ENCODE results near the gene PLXND1.

PLXND1 gene

DNA sequence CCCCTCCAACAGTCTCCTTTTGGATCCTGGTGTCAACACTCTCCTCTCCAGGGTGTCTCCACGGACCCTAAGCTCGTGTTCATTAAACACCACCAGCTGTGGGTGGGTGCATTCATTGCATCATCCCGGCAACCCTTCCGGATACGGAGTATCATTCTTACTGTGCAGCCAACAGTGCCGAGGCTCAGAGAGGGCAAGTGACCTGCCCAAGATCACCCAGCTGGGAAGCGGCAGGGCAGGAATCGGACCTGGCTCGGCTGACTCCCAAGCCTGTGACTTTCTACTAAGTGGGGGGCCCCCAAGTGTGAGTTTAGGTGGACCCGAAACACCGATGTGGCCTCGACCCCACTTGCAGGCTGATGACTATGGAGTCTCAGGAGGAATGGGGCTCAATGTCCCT, 43.1 kb downstream of the PLXND1 start:
- DNase-seq (ENCODE audit: low spot score) = no peak

DNA sequence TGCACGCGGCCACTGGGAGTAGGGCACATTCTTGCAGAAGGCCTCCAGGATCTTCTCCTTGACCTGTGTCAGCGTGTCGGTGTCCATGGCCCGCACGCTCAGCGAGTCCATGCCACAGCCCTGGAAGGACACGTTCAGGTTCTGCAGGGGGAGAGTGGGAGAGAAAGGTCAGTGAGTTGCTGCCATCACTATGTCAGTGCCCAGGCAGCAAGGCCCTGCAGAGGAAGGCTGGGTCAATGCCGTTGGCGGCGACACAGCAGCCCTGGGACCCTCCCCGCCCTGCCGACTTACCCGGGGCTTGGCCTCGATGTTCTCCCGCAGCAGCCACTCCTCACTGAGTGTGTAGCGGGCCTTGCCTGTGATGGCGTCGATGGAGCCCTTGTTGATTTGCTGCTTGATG, 43.7 kb downstream of the PLXND1 start:
- no peak for DNase-seq (ENCODE audit: low spot score)

DNA sequence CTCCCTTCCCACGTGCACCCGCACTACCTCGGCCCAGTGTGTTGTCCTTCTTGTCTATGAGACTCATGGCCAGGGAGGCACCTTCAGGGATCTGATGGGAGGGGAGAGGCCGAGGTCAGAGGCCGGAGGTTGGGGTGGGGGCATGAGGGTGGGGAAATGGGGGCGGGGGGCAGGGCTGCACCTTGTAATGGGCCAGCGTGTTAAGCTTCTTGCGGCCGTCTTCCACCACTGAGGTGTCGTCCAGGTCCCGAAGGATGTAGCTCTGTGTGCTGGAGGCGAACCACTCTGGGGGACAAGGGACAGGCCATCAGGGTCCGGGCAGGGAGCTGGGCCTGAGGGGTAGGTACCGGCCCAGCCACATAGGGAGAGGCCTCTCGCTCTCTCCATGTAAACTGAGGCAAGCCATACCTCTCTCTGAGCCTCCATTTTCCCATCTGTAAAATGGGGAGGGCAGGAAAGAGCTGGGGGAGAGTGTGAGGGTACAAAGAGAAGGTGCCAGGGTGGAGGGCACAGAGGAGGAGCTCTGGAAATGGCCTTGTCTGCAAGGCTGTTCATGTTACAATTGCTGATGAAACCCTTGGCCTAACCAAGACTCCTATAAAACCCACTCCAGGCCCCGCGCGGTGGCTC, 44.7 kb downstream of the PLXND1 start:
- no peak for DNase-seq (ENCODE audit: low spot score)

DNA sequence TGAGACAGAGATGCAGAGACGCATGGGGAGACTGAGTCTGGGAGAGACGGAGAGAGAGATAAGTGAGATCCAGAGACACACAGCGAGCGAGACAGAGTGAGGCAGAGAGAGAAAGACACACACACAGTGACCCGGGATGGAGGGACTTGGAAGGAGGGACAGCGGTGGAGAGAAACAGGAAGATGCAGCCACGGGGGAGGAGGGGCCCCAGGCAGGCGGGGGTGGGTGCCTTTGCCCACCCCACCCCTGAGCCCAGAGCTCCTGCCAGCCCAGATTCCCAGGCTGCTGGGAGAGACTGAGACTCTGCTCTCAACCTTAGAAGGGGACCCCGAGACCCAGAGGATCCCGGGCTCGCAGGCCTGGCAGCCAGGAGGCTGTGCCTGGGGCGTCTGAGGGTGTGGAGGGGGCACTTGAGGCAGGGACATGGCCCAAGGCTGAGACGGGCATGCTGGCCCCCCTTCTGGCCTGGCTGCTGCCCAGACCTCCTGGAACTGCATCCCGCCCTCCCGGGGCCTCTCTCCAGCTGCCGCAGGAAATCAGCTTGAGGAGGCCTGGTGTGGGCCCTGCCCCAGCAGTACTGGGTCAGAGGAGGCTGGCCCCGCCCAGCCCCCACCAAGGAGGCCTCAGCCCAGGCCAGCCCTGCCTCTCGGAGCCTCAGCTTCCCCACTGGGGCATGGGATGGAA, 45.4 kb downstream of the PLXND1 start:
- no peak for DNase-seq (ENCODE audit: low spot score)

DNA sequence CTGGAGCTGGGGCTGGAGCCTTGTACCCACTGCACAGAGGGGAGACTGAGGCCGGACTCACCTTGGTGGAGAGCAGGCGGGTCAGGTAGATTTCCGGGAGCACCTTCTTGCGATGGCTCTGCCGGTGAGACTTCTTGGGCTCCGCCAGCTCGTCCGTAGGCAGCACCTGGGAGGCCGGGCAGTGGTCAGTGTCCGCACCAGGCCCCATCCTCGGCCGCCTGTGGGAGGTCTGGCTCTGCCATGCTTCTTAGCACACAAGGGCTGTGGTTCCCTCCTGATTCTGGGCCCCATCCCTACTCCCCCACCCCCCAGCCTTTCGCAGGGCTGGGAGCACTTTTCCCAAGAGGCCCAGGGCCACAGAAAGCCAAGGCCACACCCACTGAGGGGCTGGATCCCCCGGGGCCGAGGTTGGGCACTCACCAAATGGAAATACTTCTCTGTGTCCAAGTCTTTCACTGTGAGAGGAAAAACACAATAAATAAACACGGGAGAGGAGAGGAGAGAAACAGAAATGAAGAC, 46.1 kb downstream of the PLXND1 start:
- no peak for DNase-seq (ENCODE audit: low spot score)

DNA sequence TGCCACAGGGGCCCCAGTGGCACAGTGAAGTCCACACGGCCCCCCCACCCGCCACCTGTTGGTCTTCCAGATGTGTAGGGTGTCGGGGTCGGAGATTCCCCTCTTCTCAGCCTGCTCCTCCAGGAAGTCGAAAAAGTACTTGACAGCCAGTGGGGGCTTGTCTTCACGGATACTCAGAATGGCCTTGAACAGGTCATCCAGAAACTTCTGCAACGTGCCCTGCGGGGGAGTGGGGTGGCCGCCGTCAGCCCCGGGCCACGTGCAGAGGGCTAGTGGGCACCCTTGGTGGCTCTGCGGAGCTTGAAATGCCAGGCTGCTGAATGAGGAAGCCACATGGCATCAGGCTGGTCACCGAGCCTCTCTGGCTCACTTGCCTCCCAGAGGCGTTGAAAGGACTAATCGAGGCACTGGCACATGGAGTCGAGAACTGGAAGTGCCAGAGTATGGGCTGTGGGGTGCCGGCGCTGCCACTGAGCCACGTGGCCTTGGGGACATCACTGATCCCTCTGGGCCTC, 46.9 kb downstream of the PLXND1 start:
- no peak for DNase-seq (ENCODE audit: low spot score)

DNA sequence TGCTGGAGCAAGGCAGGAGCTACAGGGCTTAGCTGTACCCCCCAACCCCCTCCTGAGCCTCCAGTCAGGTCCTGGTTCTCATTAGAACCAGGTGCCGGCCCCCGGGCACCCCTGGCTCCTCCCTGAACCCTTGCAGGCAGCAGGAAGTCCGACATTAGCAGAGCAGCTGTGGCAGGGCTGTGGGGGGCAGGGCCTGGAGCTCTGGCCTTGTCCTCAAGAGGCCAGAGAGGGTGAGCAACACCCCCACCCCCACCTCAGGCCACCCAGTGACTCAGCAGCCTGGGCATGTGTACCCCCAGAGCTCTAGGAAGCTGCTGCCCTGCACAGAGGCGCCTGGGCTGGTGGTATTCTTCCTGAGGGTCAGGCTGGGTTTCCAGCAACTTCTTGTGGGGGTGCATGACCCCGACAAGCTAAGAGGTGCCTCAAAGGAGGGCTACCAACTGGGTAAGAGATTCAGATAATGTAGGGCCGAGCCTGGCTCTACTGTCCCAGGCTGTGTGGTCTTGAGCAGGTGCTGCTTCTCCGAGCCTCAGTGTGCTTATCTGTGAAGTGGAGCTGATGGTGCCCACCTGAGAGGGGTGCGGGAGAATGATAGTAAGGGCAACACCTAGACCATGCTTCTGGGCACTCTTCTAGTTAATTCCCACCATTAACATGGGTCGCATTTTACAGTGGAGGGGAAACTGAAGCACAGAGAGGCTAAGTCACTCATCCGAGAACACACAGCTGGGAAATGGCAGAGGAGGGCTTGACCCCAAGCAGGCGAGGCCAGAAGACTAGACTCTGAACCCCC, 47.5 kb downstream of the PLXND1 start:
- DNase-seq (ENCODE audit: low spot score) = no peak

DNA sequence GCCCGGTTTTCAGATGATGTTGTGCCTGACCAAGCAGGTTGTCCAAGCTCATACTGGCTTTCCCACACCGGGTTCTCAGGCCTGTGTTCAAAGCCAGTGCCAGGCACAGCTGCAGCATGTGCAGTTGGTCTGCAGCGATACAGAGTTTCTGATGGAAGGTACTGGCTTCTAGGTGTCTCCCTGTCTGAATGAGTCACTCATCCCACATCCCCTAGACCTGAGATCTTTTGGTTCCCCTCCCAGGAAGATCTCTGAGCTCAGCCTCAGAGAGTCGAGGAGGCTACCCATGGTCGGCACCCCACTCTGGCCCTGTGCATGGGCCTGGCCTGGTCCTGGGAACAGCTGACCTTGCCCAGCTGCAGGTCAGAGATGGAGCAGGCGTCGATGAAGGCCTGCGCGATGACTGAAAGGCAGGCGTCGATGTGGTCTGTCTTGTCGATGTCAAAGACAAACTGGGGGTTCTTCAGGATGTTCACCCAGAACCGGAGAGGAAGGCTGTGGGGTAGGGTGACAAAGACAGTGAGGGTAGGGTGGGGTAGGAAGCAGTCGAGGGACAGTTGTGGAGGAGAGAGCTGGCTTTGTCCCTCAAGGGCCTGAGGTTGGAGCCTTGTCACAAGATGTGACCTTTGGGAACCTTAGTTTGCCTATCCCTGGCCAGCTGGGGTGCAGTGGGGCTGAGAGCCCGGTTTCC, 48.2 kb downstream of the PLXND1 start:
- DNase-seq (ENCODE audit: low spot score) = no peak

DNA sequence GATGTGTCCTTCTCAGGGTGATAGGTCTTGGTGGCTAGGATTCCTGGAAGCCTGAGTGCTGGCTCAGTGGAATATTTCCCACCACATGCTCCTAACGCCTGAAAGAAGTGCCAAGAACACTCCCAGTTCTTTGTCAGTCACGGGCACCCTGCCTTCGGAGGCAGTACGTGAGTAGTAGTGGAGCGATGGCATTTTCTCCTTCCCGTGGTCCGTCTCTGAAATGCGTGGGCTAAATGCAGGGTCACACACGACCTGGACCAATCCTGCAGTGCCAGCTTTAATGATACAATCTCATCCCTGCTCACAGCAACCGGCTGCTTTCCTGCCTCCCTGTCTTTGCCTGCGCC, 49.0 kb downstream of the PLXND1 start:
- no peak for DNase-seq (ENCODE audit: low spot score)

DNA sequence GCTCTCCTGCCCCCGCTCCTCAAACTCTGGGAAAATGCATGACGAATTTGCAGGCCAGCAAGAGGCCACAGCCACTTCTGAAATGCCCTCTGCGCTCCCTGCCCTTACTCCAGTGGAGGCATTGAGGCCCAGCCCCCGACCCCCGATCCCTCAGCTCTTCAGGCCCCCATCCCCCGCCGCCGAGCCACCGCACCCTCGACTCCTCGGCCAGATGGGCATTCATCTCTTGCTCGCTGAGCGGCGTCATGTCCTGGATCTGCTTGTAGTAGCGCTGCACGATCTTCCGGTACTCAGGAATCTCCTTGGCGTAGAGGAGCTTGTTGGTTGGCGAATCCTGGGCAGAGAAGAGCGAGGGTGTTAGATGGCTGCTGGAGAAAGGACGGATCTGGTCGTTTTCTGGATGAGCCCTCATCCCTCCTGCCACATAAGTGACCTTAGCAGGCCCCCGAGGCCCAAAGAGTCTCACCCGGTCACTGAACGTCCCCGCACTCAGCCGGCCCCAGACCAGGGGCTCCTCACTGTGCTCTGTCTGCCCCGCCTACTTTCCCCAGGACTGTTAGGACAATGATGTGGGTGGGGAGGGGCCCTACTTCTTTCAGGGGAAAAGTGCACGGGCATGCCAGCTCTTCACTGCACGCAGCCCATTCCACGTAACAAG, 49.5 kb downstream of the PLXND1 start:
- DNase-seq (ENCODE audit: low spot score) = no peak

DNA sequence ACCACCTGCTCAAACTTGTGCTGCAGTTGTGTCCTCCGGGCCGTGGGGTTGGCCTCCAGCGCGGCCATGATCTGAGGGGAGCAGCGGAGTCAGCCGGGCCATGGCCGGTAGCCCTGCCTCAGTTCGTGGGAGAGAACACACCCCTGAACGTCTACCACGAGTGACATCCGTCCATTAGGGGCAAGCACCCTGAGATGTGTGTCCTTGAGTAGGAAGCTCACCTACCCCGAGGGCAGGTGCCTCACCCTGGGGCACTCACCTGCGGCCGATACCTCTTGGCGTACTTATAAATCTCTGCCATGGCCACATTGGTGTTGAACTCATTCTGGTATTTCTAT, 50.1 kb downstream of the PLXND1 start:
- no peak for DNase-seq (ENCODE audit: low spot score)

DNA sequence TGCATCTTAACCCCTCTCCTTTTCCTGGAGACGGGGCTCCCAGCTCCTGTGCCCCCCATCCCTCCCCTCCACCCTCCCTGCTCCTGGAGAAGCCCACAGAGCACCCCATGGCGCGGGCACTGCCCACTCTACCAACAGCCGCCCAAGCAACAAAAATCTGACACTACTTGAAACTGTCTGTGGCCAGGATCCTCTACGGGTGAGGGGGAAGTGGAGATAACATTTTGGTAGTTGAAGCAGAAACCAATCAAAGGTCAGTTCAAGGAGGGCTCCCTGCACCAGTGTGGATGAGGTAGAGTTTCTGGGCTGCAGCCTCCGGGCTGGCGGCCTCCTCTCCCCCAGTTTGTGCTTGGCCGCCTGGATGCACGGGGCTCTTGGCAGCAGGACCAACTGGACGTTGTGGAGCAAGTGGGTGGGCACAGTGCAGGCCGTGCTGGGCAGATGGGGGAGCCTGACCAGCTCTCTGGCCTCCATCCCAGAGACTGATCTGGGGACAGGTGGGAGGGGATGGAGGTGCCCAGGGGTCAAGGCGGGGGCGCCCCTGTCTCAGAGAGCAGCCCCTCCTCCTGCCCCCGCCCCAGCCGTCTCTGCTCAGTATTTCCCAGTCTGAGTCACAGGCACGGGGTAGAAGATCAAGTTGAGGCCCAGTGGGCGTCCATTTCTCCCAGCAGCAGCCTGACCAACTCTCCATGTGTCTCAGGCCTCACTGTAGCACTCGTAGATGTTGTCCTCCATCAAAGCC, 50.7 kb downstream of the PLXND1 start:
- no peak for DNase-seq (ENCODE audit: low spot score)

DNA sequence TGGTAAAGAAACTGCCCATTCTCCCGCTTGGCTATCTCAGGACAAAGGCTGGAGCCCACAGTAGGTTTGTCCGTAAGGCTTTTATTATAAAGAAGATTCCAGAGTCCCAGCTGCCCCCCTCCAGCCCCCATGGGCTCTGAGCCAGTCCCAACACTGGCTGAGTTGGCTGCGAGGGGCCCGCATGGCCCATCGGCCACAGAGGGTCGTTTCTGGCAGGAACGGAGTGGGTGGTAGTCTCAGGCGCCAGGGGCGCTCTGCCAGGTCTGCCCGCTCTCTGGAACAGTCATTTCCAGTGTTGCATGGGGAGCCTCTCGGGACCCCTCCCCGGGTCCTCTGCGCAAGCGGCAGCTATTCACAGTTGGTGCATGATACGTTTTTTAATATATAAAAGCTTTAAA, 51.3 kb downstream of the PLXND1 start:
- no peak for DNase-seq (ENCODE audit: low spot score)

DNA sequence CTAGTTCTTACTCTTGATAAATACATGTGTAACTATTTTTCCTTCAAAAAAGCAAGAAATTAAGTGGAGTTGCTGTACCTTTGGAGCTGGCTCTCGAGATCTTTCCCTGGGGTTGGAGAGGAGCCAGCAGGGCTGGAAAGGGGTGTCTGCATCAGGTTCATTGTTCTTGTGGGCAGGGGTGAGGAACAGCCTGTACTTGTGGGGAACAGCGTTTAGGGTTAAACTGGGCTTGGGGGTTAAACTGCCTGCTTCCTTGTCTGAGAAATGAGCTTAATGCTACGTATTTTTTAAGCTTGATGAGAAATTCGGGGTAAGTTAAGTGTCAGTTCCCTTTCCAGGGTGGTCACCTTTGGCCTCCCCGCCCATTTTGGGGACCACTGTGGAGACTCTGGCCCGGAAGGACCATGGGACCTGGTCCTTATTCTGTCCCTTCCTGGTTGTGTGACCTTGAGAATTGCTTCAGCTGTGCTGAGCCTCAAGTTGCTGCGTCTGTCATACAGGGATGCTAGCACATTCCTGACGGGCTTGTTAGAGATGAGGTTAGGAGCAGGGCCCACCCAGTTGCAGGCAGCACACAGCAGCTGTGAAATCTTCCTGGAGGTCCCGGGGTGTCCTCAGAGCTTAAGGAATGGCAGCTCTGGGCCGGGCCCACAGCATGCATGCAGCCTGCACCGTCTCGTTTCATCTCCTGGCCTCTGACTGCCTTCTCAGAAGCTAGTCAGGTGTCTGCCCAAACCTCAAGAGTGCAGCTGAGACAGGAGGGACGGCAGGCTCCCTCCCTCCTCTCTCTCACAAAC, 51.9 kb downstream of the PLXND1 start:
- DNase-seq (ENCODE audit: low spot score) = no peak

DNA sequence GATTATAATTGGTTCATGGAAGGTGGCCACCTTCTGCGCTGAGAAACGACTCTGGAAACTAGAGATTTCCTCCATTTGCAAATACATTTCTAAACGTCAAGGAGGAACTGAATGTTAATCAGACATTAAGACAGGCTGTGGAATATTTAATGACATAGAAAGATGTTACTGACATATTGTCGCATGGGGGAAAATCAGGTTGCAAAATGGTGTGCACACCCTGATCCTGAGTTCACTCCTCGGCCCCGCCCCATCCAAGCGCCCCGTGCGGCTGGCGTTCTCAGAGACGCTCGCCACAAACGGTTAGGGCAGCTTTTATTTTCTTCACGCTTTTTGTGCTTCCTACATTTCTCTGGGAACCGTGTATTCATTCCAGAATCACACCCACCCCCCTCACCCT, 52.8 kb downstream of the PLXND1 start:
- DNase-seq (ENCODE audit: low spot score) = no peak

DNA sequence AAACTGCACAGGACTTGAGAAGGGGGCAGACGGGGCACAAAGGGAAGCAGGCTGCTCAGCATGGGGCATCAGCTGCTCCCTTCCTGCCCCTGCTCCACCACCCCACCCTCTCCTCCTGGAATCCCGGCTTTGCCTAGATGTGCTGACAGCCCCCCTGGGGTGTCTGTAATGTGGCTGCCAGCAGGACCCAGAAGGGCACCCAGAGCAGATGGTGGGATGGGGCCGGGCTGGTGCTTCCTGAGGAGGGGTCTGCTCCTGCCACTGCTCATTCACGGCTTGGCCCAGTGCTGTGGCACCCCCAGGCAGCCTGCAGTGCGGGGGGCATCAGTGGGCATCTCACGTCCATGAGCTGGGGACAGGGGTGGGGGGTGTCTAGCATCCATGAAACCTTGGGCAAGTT, 53.3 kb downstream of the PLXND1 start:
- DNase-seq (ENCODE audit: low spot score) = no peak

DNA sequence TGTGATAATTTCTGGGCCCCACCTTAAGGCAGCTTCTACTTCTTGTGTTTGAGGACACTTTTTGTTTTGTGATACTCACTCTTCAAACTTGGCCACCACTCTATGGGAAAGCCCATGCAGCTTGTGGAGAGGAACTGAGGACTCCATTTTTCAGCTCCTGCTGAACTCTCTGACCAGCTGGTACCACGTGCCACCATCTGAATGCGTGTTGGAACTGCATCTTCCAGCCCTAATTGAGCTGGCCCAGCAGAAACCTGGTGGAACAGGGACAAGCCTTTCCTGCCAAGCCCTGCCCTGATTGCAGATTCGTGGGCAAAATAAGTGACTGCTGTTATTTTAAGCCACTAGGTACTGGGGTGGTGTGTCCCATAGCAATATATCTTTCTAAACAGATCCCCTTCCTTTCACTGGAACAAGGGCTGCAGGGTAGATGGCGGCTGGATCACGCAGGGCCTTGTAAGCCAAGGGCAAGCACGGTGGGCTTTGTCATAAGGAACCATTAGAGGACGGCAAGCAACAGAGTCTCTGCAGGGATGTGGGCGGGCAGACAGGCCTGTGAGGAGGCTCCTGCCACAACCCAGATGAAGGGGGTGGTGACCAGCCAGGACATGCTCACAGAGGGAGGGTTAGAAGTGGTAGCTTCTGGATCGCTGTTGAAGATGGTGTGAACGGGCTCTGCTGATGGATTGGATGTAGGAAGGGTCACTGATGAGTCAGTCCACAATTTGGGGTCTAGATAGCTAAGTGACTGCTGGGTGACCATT, 54.0 kb downstream of the PLXND1 start:
- DNase-seq (ENCODE audit: low spot score) = no peak

DNA sequence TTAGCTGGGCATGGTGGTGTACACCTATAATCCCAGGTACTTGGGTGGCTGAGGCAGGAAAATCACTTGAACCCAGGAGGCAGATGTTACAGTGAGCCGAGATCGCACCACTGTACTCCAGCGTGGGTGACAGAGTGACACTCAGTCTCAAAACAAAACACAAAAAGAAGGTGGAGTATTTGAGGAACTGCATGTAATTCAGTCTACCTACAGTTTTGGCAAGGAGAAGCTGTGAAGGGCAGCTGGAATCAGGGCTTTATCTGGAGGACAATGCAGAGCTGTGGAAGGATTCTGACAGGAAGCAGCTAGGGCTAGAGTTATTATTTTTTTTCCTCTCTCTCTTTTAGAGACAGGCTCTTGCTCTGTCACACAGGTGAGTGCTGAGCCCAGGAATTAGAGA, 56.7 kb downstream of the PLXND1 start:
- DNase-seq (ENCODE audit: low spot score) = no peak

DNA sequence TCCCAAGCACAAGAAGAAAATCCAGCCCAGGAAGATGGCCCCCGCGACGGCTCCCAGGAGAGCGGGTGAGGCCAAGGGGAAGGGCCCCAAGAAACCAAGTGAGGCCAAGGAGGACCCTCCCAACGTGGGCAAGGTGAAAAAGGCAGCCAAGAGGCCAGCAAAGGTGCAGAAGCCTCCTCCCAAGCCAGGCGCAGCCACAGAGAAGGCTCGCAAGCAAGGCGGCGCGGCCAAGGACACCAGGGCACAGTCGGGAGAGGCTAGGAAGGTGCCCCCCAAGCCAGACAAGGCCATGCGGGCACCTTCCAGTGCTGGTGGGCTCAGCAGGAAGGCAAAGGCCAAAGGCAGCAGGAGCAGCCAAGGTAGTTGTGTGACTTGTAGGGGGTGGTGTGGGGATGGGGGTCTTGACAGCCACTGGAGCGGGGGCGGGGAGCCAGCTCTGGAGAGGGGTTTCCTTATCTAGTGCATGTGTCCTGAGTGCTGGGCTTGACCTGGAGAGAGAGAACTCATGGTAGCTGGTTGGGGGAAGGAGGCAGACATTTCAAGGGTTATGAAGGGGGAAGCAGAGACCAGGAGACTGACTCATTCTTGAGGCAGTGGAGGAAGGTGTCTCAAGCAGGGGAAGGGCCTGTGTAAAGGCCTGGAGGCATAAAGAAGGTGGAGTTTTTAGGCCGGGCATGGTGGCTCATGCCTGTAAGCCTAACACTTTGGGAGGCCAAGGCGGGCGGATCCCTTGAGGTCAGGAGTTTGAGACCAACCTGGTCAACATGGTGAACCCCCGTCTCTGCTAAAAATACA, 57.3 kb downstream of the PLXND1 start:
- no peak for DNase-seq (ENCODE audit: low spot score)
